SKM-1 treated with dmso at 0.1 percent for 144 hours (cell line): ENCODE data around the gene TMEM181.
"Not testable (repeated sequence)": the region's sequence is repeated elsewhere in the genome, so short reads cannot be mapped to it uniquely, and the experiment has no call there.

Experiments
- DNase-seq: peaks from one replicate; lab custom pipeline; 2025; ENCODE audit not compliant: unreplicated experiment; lab: John Stamatoyannopoulos, UW

The TMEM181 gene

DNA sequence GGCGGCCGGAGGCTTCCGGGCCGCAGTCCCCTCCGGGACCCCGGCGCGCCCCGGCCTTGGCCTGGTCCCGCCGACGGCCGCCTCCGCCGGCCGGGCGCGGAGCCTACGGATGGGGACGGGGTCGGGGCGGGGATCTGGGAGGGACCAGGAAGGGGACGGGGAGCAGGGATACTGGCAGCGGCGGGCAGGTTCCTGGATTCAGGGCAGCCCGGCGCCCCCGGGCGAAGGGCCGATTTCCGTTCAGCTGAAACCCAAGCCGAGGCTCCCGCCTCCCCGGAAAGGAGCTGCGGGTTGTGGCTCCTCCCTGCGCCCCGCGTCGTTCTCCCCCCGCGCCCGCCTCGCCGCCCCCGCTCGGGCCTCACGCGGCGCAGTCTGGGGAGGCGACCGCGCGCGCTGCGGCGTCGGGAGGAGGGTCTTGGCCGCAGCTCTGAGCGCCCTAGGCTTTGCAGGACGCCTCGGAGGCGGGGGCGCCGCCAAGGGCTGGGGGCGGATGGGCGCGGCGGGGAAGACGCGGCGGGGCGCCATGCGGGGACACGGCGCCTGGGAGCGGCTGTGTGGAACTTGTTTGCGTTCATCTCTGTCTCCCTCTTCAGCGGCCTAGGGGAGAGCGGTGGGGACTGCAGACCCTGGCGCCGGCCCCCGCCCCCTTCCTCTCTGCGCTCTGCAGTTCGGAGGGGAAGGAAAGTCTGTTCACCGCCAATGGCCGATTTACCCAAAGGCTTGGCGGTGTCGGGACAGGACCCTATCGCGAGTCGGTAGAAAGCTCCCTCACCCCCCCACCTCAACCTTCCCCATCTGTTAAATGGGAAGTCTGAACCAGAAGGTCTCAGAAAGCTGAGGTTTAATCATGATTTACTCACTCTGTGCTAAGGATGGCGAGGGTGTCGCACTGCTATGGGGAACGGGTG, 22.7 kb upstream of the TMEM181 start:
- DNase-seq, result no peak

- DNase-seq, result no peak
Observed at GRCh38 chr6:158538741-158539140, 21.1 kb upstream of the TMEM181 start.

GRCh38 chr6:158539413-158539812, 20.5 kb upstream of the TMEM181 start:
- no peak for DNase-seq

GRCh38 chr6:158539881-158540280, 20.0 kb upstream of the TMEM181 start:
- DNase-seq, result no peak

- DNase-seq, result no peak
Observed at GRCh38 chr6:158543606-158544185, 16.2 kb upstream of the TMEM181 start.

GRCh38 chr6:158544428-158544827, 15.5 kb upstream of the TMEM181 start:
- DNase-seq, result no peak

DNA sequence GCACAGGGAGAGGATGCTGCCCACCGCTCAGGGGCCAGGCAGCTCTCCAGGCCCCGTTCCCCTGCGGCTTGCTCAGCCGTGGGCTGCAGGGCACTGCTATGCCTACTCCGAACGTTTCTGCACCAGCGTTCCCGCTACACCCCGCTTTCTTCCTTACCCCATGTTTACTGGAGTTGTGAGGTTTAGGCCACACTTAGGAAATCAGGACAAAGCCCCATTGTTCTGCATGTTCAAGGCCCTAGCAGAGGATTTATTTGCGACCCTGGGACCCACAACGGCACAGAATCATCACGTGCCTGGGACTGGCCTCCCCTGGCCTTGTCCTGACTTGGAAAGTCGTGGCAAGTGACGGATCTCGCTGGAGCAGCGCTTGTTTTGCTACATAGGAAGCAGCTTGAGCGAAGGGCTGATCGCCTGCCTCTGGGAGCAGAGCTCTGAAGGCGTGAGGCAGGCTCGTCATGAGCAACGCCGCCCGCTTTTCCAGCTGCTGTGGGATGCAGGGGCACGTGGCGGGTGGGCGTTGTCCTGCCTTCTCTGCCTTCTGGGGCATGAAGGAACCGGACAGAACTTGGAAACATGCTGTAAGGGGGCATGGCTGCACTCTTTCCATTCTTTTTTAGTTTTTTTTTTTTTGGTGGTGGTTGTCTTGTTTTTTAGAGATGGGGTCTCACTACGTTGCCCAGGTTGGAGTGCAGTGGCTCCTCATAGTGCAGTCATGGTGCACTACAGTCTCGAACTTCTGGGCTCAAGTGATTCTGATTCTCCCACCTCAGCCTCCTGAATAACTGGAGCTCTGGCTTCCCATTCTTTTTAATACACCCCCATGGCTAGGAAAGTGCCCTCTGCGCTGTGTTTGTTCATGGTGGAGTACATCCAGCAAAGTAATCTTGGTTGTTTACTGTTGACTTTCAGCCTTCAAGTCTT, 14.6 kb upstream of the TMEM181 start:
- no peak for DNase-seq

- no peak for DNase-seq
Observed at GRCh38 chr6:158548418-158549161, 11.3 kb upstream of the TMEM181 start.

DNA sequence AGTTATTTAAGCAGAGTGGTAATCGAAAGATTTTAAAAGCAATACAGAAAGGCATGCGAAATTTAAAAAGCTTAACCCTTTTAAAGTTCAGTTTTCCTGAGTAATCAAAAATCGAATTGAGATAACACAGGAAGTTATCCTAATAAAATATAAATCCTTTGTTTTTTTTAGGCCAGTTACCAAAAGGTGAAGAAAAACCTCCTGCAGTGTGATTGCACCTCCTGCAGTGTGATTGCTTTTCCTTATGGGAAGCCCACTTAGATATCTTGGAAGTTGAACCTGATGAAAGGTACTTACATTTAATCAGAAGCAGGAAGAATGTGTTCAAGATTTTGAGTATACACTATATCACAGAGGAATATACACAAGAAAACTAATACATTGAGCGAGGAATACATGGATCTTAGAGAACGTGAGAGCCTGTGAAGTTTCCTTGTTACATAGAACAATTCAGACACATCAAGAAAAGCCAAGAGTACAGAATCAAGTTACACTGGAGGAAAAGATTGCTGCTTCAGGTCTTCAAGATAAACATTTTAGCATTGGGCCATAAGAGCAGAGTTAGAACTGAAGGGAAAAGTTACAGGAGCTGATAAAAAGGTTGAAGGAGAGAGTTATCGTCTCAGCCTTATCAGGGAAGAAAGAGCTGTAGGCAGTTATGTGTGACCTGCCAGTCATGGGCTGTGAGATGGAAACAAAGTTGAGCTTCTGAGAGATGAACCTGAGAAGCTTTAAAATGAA, 7.7 kb upstream of the TMEM181 start:
- no peak for DNase-seq

- no peak for DNase-seq
Observed at GRCh38 chr6:158552796-158553138, 7.1 kb upstream of the TMEM181 start.

GRCh38 chr6:158554611-158555361, 5.1 kb upstream of the TMEM181 start:
- DNase-seq, result no peak

GRCh38 chr6:158556113-158556512, 3.8 kb upstream of the TMEM181 start:
- DNase-seq, result no peak

DNA sequence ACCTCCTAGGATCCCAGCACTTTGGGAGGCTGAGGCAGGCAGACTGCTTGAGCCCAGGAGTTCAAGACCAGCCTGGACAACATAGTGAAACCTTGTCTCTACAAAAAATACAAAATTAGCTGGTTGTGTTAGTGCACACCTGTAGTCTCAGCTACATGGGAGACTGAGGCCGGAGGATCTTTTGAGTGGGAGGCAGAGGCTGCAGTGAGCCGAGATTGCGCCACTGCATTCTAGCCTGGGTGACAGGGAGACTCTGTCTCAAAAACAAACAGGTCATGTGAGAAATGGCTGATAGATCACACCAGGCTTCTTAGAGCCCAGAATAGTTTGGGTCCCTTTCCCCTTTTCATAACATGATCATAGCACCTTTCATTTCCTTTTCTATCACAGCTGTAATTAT, 2.8 kb upstream of the TMEM181 start:
- DNase-seq, result not testable (repeated sequence)

- no peak for DNase-seq
Observed at GRCh38 chr6:158557927-158558326, 2.0 kb upstream of the TMEM181 start.

- no peak for DNase-seq
Observed at GRCh38 chr6:158558415-158559306, 1.2 kb upstream of the TMEM181 start.

GRCh38 chr6:158559338-158559894, 475 bp upstream of the TMEM181 start:
- no peak for DNase-seq

- no peak for DNase-seq
Observed at GRCh38 chr6:158560836-158561320, 987 bp downstream of the TMEM181 start.

GRCh38 chr6:158561321-158561884, 1.5 kb downstream of the TMEM181 start:
- no peak for DNase-seq
